Measurements from ENCODE around the gene SH2D3A.

The SH2D3A gene

GRCh38 chr19:6736917-6737283 lies 30.3 kb downstream of the SH2D3A start:
- no peak for DNase-seq

GRCh38 chr19:6736169-6736916 lies 30.9 kb downstream of the SH2D3A start:
- peak in 11 of 14 donors; percentile 26 to 76 (median 54) for DNase-seq

GRCh38 chr19:6735181-6735911 lies 31.9 kb downstream of the SH2D3A start:
- DNase-seq: peak in 1 of 14 donors; percentile 8

- DNase-seq: no peak
Observed at GRCh38 chr19:6734096-6734696, 33.0 kb downstream of the SH2D3A start.

GRCh38 chr19:6733338-6734095 lies 33.7 kb downstream of the SH2D3A start:
- no peak for DNase-seq

- no peak for DNase-seq
Observed at GRCh38 chr19:6732803-6733337, 34.4 kb downstream of the SH2D3A start.

- no peak for DNase-seq
Observed at GRCh38 chr19:6731822-6732221, 35.4 kb downstream of the SH2D3A start.

GRCh38 chr19:6730941-6731670 lies 36.1 kb downstream of the SH2D3A start:
- no peak for DNase-seq

- peak in 10 of 14 donors; percentile 20 to 72 (median 53) for DNase-seq
Observed at GRCh38 chr19:6730153-6730804, 37.0 kb downstream of the SH2D3A start.

- no peak for DNase-seq
Observed at GRCh38 chr19:6729573-6730152, 37.6 kb downstream of the SH2D3A start.

GRCh38 chr19:6728346-6728745 lies 38.9 kb downstream of the SH2D3A start:
- peak in 8 of 14 donors; percentile 6 to 63 (median 32) for DNase-seq

- DNase-seq: no peak
Observed at GRCh38 chr19:6725513-6726231, 41.6 kb downstream of the SH2D3A start.

- no peak for DNase-seq
Observed at GRCh38 chr19:6724631-6725492, 42.4 kb downstream of the SH2D3A start.

GRCh38 chr19:6723738-6724137 lies 43.5 kb downstream of the SH2D3A start:
- DNase-seq: peak in 1 of 14 donors; percentile 10

GRCh38 chr19:6723108-6723618 lies 44.1 kb downstream of the SH2D3A start:
- DNase-seq: peak in 2 of 14 donors; percentile 9 to 24

GRCh38 chr19:6721773-6722172 lies 45.5 kb downstream of the SH2D3A start:
- no peak for DNase-seq

- DNase-seq: no peak
Observed at GRCh38 chr19:6721138-6721474, 46.1 kb downstream of the SH2D3A start.

GRCh38 chr19:6720369-6721137 lies 46.7 kb downstream of the SH2D3A start, which contains the start of gene C3:
Gene C3, minus strand, starts transcription at chr19:6720650. Its CDS starts 61 bp downstream, at chr19:6720589.
- peak in 7 of 14 donors; percentile 6 to 65 (median 35) for DNase-seq
